HepG2 (cell line): ENCODE results near the gene MXRA7. TPM values are rescaled to one million over a fixed set of nuclear protein-coding genes. Genes with fewer than 3 reads are reported as not detected.

Source experiments
- ERF ChIP-seq: IDR thresholded peaks from 2 replicates; pipeline ENCODE4 v1.6.1; 2018; ENCODE audit warnings: missing biosample characterization, missing genetic modification reagents
- FOXA1 ChIP-seq, 2 experiments: fragments of 450-650 bp in 1 of 2; sonication (generic) in 1 of 2; formaldehyde crosslinking in 1 of 2; IDR thresholded peaks; 2 replicates each; pipeline versions ENCODE4 v1.4.0 to v1.6.1; 2016 to 2020; ENCODE audit warnings: missing genetic modification reagents in 1 of 2
- GLI4 ChIP-seq: sonication (generic); formaldehyde crosslinking; IDR thresholded peaks from 2 replicates; pipeline ENCODE4 v1.5.1; 2020; ENCODE audit warnings: missing genetic modification reagents, mild to moderate bottlenecking, moderate library complexity, borderline replicate concordance
- KAT7 ChIP-seq: IDR thresholded peaks from 2 replicates; pipeline ENCODE4 v1.6.1; 2018; ENCODE audit warnings: borderline replicate concordance, missing compliant biosample characterization
- KMT2A ChIP-seq: sonication (generic); formaldehyde crosslinking; IDR thresholded peaks from 2 replicates; pipeline ENCODE4 v1.4.0; 2020; ENCODE audit warnings: missing genetic modification reagents
- NCOR1 ChIP-seq: fragments of 200-600 bp; sonication (generic); IDR thresholded peaks from 2 replicates; pipeline ENCODE4 v1.7.0; 2017; ENCODE audit warnings: antibody characterized with exemption, low read length, borderline replicate concordance
- NR2F1 ChIP-seq, 2 experiments: fragments of 450-650 bp in 1 of 2; formaldehyde crosslinking in 1 of 2; IDR thresholded peaks; 2 replicates each; pipeline versions ENCODE4 v1.5.0 to v1.6.1; 2016 to 2020; ENCODE audit warnings: mild to moderate bottlenecking in 1 of 2, missing compliant biosample characterization in 1 of 2, missing genetic modification reagents in 1 of 2, moderate library complexity in 1 of 2
- PAX8 ChIP-seq: sonication (generic); formaldehyde crosslinking; IDR thresholded peaks from 2 replicates; pipeline ENCODE4 v1.8.0; 2022; ENCODE audit warnings: mild to moderate bottlenecking, missing genetic modification reagents, borderline replicate concordance
- SETDB1 ChIP-seq: sonication (generic); formaldehyde crosslinking; IDR thresholded peaks from 2 replicates; pipeline ENCODE4 v1.5.1; 2020; ENCODE audit warnings: missing genetic modification reagents, mild to moderate bottlenecking, borderline replicate concordance
- TCF7L2 ChIP-seq: IDR thresholded peaks from 2 replicates; pipeline ENCODE4 v1.6.1; 2011; ENCODE audit warnings: mild to moderate bottlenecking, low read depth, low read length, moderate library complexity
- ZC3H4 ChIP-seq: sonication (generic); formaldehyde crosslinking; IDR thresholded peaks from 2 replicates; pipeline ENCODE4 v1.4.0; 2020; ENCODE audit warnings: missing genetic modification reagents, borderline replicate concordance
- ZKSCAN8 ChIP-seq: IDR thresholded peaks from 2 replicates; pipeline ENCODE4 v1.6.1; 2016; ENCODE audit warnings: borderline replicate concordance, missing genetic modification reagents, missing compliant biosample characterization
- ZNF282 ChIP-seq: fragments of 450-650 bp; IDR thresholded peaks from 2 replicates; pipeline ENCODE4 v1.6.1; 2018; ENCODE audit not compliant: partially characterized antibody
- ZNF562 ChIP-seq: sonication (generic); formaldehyde crosslinking; IDR thresholded peaks from 2 replicates; pipeline ENCODE4 v1.8.0; 2022; ENCODE audit warnings: missing genetic modification reagents, borderline replicate concordance
- ZNF879 ChIP-seq: sonication (generic); formaldehyde crosslinking; IDR thresholded peaks from 2 replicates; pipeline ENCODE4 v1.8.1; 2023; ENCODE audit warnings: missing genetic modification reagents
- polyA plus RNA-seq, 8 experiments: library from polyadenylated mRNA; depleted of rRNA in 3 of 8; stranded (reverse) in 7 of 8; unstranded in 1 of 8; fragments of >200 nt; fragmentation: Illumina TruSeq in 4 of 8; extraction: Trizol in 4 of 8; gene quantifications; 2 replicates each; pipeline versions ENCODE4 v1.2.1 to v1.2.3, GENCODE V29; 2011 to 2016; ENCODE audit warnings: low read depth in 4 of 8, missing spikeins in 1 of 8, mixed read lengths in 1 of 8; ENCODE audit not compliant: insufficient read depth in 1 of 8
- total RNA-seq, 5 experiments: library from RNA; depleted of rRNA; stranded (reverse); fragments of >200 nt; fragmentation: Illumina TruSeq; extraction: Trizol; gene quantifications; 2 replicates each; pipeline ENCODE4 v1.2.3, GENCODE V29; 2016; ENCODE audit warnings: low read depth in 1 of 5
- TF ChIP-seq, protein P1 (sequence below): IDR thresholded peaks from 2 replicates; pipeline ENCODE4 v1.6.1; 2016; ENCODE audit warnings: missing compliant biosample characterization, missing genetic modification reagents, borderline replicate concordance
- TF ChIP-seq, protein P2 (sequence below): sonication (generic); formaldehyde crosslinking; conservative IDR thresholded peaks from 2 replicates; pipeline ENCODE4 v1.8.1; 2023; ENCODE audit warnings: missing genetic modification reagents
- TF ChIP-seq, protein P3 (sequence below): IDR thresholded peaks from 2 replicates; pipeline ENCODE4 v1.6.1; 2016; ENCODE audit warnings: mild to moderate bottlenecking, missing biosample characterization, missing genetic modification reagents
- TF ChIP-seq, protein P4 (sequence below): sonication (generic); formaldehyde crosslinking; IDR thresholded peaks from 2 replicates; pipeline ENCODE4 v1.4.0; 2020; ENCODE audit warnings: missing genetic modification reagents, borderline replicate concordance

The MXRA7 gene
- total and polyA plus RNA-seq, 2 of the 13 experiments (the other 11 are each of a cell fraction or from before 2014, with no cell fraction given) = 44.8 to 112 TPM

DNA sequence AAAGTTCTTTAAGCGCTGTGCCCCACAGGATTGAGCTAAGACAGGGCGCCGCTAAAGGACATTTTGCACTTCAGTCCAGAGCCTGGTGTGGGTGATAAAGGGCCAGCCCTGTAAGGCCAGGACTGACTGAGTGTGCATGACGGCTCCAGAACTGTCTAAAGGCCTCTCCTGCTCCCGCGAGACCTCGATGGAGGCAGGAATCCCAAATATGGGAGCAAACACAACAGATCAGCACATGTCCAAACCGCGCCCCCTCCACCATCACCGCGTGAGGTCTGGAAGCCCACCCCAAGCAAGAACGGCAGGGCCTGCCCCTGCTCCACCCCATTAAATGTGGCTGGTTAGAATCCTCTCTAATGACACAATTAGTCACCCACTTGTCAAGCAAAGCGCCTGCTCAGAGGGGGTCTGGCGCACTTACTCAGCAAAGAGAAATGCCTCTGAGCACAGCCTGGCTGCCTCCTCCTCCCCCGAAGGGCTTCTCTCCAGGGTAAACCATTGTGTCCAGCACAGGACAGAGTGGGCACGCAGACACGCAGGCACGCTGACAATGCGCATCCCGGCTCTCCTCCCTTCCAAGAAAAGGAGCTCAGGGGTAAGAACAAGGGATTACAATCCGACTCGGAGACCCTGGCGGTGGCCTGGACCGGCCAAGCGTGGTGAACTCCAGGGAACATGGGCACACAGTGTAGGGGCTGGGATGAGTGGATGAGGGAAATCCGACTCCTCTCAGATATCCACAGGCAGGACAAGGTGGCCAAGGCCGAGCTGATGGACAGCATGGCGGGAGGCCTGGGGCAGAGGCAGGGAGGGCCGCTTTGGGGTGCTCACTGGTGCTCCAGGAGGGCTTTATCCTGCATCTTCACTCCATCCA, 1.5 kb downstream of the MXRA7 start (continued):
- TF ChIP-seq ZNF282 = no peak
- no peak for TF ChIP-seq ZC3H4 (CRISPR knock-in tag)
- TF ChIP-seq ZKSCAN8 (CRISPR knock-in tag) = no peak
- 0 out of 2 replicates have a peak, but pooled peaks have one; percentile 8 for TF ChIP-seq KAT7 (CRISPR knock-in tag)
- TF ChIP-seq, protein P1, sequence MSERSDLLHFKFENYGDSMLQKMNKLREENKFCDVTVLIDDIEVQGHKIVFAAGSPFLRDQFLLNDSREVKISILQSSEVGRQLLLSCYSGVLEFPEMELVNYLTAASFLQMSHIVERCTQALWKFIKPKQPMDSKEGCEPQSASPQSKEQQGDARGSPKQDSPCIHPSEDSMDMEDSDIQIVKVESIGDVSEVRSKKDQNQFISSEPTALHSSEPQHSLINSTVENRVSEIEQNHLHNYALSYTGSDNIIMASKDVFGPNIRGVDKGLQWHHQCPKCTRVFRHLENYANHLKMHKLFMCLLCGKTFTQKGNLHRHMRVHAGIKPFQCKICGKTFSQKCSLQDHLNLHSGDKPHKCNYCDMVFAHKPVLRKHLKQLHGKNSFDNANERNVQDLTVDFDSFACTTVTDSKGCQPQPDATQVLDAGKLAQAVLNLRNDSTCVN (CRISPR knock-in tag) = no peak
- TF ChIP-seq, protein P2, sequence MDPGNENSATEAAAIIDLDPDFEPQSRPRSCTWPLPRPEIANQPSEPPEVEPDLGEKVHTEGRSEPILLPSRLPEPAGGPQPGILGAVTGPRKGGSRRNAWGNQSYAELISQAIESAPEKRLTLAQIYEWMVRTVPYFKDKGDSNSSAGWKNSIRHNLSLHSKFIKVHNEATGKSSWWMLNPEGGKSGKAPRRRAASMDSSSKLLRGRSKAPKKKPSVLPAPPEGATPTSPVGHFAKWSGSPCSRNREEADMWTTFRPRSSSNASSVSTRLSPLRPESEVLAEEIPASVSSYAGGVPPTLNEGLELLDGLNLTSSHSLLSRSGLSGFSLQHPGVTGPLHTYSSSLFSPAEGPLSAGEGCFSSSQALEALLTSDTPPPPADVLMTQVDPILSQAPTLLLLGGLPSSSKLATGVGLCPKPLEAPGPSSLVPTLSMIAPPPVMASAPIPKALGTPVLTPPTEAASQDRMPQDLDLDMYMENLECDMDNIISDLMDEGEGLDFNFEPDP (CRISPR knock-in tag) = no peak
- no peak for TF ChIP-seq TCF7L2
- TF ChIP-seq NR2F1 (CRISPR knock-in tag; IDR thresholded peaks at IDR 0.05) = no peak
- TF ChIP-seq, protein P3, sequence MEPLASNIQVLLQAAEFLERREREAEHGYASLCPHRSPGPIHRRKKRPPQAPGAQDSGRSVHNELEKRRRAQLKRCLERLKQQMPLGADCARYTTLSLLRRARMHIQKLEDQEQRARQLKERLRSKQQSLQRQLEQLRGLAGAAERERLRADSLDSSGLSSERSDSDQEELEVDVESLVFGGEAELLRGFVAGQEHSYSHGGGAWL (CRISPR knock-in tag) = no peak
- no peak for TF ChIP-seq ZNF562 (CRISPR knock-in tag)
- no peak for TF ChIP-seq ZNF879 (CRISPR knock-in tag)
- TF ChIP-seq GLI4 (CRISPR knock-in tag) = no peak
- TF ChIP-seq, protein P4, sequence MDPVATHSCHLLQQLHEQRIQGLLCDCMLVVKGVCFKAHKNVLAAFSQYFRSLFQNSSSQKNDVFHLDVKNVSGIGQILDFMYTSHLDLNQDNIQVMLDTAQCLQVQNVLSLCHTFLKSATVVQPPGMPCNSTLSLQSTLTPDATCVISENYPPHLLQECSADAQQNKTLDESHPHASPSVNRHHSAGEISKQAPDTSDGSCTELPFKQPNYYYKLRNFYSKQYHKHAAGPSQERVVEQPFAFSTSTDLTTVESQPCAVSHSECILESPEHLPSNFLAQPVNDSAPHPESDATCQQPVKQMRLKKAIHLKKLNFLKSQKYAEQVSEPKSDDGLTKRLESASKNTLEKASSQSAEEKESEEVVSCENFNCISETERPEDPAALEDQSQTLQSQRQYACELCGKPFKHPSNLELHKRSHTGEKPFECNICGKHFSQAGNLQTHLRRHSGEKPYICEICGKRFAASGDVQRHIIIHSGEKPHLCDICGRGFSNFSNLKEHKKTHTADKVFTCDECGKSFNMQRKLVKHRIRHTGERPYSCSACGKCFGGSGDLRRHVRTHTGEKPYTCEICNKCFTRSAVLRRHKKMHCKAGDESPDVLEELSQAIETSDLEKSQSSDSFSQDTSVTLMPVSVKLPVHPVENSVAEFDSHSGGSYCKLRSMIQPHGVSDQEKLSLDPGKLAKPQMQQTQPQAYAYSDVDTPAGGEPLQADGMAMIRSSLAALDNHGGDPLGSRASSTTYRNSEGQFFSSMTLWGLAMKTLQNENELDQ = no peak
- TF ChIP-seq KMT2A = no peak
- no peak for TF ChIP-seq NCOR1
- 0 out of 2 replicates have a peak, but pooled peaks have one; percentile 74 for TF ChIP-seq PAX8
- TF ChIP-seq FOXA1 (IDR thresholded peaks at IDR 0.05) = no peak
- no peak for TF ChIP-seq FOXA1 (CRISPR knock-in tag; IDR thresholded peaks at IDR 0.05)
- 0 out of 2 replicates have a peak, but pooled peaks have one; percentile 9 for TF ChIP-seq SETDB1 (CRISPR knock-in tag)
- TF ChIP-seq ERF = no peak
